Glomerular visceral epithelial cell (primary cell): ENCODE measurements around the gene AFAP1L2.
"Not testable (repeated sequence)": the region's sequence is repeated elsewhere in the genome, so short reads cannot be mapped to it uniquely, and the experiment has no call there.

Source experiments
- DNase-seq: peaks from one replicate; pipeline ENCODE4 v3.0.0-alpha.2; 2016; ENCODE audit errors: extremely low spot score

AFAP1L2 gene

GRCh38 chr10:114359041-114359952, 45.0 kb downstream of the AFAP1L2 start:
- DNase-seq, result peak; percentile 38

- no peak for DNase-seq
Measured at GRCh38 chr10:114357515-114357996, 46.7 kb downstream of the AFAP1L2 start.

GRCh38 chr10:114356751-114357514, 47.4 kb downstream of the AFAP1L2 start:
- DNase-seq, result peak; percentile 40

- no peak for DNase-seq
Measured at GRCh38 chr10:114356126-114356525, 48.2 kb downstream of the AFAP1L2 start.

GRCh38 chr10:114353383-114353782, 50.9 kb downstream of the AFAP1L2 start:
- DNase-seq, result no peak

GRCh38 chr10:114352653-114353298, 51.5 kb downstream of the AFAP1L2 start:
- DNase-seq, result no peak

- DNase-seq, result peak; percentile 61
Measured at GRCh38 chr10:114350751-114351150, 53.6 kb downstream of the AFAP1L2 start.

- no peak for DNase-seq
Measured at GRCh38 chr10:114349522-114350215, 54.6 kb downstream of the AFAP1L2 start.

GRCh38 chr10:114349071-114349470, 55.2 kb downstream of the AFAP1L2 start:
- DNase-seq, result not testable (repeated sequence)

- DNase-seq, result no peak
Measured at GRCh38 chr10:114347791-114348190, 56.5 kb downstream of the AFAP1L2 start.

GRCh38 chr10:114347241-114347640, 57.1 kb downstream of the AFAP1L2 start:
- DNase-seq, result peak; percentile 27

- no peak for DNase-seq
Measured at GRCh38 chr10:114346176-114347031, 57.9 kb downstream of the AFAP1L2 start.

GRCh38 chr10:114345701-114346100, 58.6 kb downstream of the AFAP1L2 start:
- DNase-seq, result no peak

GRCh38 chr10:114343623-114344505, 60.4 kb downstream of the AFAP1L2 start:
- DNase-seq, result no peak

GRCh38 chr10:114342976-114343375, 61.3 kb downstream of the AFAP1L2 start:
- no peak for DNase-seq

GRCh38 chr10:114340816-114341215, 63.5 kb downstream of the AFAP1L2 start:
- no peak for DNase-seq

GRCh38 chr10:114337510-114338462, 66.5 kb downstream of the AFAP1L2 start:
- no peak for DNase-seq

GRCh38 chr10:114336823-114337509, 67.3 kb downstream of the AFAP1L2 start:
- DNase-seq, result no peak
